ENCODE data around the gene COL12A1.

COL12A1 gene

DNA sequence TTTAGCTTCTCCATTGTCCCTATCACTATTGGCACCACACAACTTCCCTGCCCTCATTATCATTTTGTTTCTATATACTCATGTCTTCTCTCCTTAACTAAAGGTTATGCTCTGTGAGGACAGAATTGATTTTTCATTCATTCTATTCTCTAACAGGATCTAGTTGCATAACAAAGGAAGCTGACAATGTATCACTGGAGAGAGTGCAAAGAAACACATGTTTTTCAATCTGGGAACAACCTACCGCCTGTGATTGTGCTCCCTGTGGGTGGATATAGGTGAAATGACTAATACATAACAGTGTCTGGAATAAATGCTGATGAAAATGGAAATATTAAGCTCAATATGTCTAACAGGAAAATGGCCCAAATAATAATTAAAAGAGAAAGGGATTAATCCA is 56.6 kb downstream of the COL12A1 start:
- Histone ChIP-seq H3K36me3 (ENCODE audit: insufficient read depth, low read length) (no peaks in the 10 kb centered on the region), H3K4me3 (ENCODE audit: low read depth in 1 of 2, low read length in 2 of 2) (no peak overlapping the region), H3K79me2 (ENCODE audit: insufficient read depth, low read length) (no peaks in the 10 kb centered on the region), H2AFZ (ENCODE audit: low read depth, low read length) (no peak overlapping the region), H4K20me1 (ENCODE audit: insufficient read depth, low read length) (no peaks in the 10 kb centered on the region), H3K27me3 (ENCODE audit: insufficient read depth, low read length, poor library complexity) (no peaks in the 10 kb centered on the region), H3K9ac (ENCODE audit: low read depth, low read length) (no peak overlapping the region), H3K4me1 (ENCODE audit: insufficient read depth, low read length) (no peaks in the 10 kb centered on the region), H3K9me3 (ENCODE audit: insufficient read depth, low read length, severe bottlenecking) (no peaks in the 10 kb centered on the region), H3K4me2 (ENCODE audit: insufficient read depth, low read length) (no peak overlapping the region), H3K27ac (ENCODE audit: low read length) (no peak overlapping the region)
- ATAC-seq (ENCODE audit: insufficient read depth, low read depth) (no peak), DNase-seq (no peak)
- TF ChIP-seq, protein P1, sequence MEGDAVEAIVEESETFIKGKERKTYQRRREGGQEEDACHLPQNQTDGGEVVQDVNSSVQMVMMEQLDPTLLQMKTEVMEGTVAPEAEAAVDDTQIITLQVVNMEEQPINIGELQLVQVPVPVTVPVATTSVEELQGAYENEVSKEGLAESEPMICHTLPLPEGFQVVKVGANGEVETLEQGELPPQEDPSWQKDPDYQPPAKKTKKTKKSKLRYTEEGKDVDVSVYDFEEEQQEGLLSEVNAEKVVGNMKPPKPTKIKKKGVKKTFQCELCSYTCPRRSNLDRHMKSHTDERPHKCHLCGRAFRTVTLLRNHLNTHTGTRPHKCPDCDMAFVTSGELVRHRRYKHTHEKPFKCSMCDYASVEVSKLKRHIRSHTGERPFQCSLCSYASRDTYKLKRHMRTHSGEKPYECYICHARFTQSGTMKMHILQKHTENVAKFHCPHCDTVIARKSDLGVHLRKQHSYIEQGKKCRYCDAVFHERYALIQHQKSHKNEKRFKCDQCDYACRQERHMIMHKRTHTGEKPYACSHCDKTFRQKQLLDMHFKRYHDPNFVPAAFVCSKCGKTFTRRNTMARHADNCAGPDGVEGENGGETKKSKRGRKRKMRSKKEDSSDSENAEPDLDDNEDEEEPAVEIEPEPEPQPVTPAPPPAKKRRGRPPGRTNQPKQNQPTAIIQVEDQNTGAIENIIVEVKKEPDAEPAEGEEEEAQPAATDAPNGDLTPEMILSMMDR (IDR thresholded peaks at IDR 0.05; ENCODE audit: borderline replicate concordance, extremely low read depth, low read length, poor library complexity, severe bottlenecking), result no peak
- TF ChIP-seq EZH2 (IDR thresholded peaks at IDR 0.05; ENCODE audit: borderline replicate concordance, low read depth, low read length, severe bottlenecking), result no peak

DNA sequence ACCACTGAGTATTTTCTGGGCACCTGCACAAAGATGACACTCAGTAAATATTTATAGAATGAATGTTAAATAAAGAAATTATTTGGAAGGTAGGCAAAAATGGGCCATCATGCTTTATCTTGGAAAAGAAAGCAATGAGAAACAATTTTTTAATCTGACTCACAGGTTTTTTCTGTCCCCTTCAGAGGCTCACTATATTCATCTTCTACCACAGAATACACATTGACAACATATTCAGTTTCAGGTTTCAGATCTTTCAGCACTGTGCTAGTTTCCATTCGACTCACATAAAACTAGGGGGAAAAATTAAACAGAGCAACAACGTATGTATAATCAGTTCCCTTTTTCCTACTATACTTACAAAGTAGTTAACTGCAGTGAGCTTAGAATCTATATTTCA is 58.3 kb downstream of the COL12A1 start:
- Histone ChIP-seq H3K9ac (ENCODE audit: low read depth, low read length) (no peak overlapping the region), H3K9me3 (ENCODE audit: insufficient read depth, low read length, severe bottlenecking) (no peaks in the 10 kb centered on the region), H3K4me1 (ENCODE audit: insufficient read depth, low read length) (no peaks in the 10 kb centered on the region), H2AFZ (ENCODE audit: low read depth, low read length) (no peak overlapping the region), H3K4me3 (ENCODE audit: low read depth in 1 of 2, low read length in 2 of 2) (no peak overlapping the region), H3K27ac (ENCODE audit: low read length) (no peak overlapping the region), H4K20me1 (ENCODE audit: insufficient read depth, low read length) (no peaks in the 10 kb centered on the region), H3K4me2 (ENCODE audit: insufficient read depth, low read length) (no peak overlapping the region), H3K27me3 (ENCODE audit: insufficient read depth, low read length, poor library complexity) (no peaks in the 10 kb centered on the region), H3K79me2 (ENCODE audit: insufficient read depth, low read length) (no peaks in the 10 kb centered on the region), H3K36me3 (ENCODE audit: insufficient read depth, low read length) (no peaks in the 10 kb centered on the region)
- ATAC-seq (ENCODE audit: insufficient read depth, low read depth) (no peak), DNase-seq (no peak)
- no peak for TF ChIP-seq EZH2 (IDR thresholded peaks at IDR 0.05; ENCODE audit: borderline replicate concordance, low read depth, low read length, severe bottlenecking)
- TF ChIP-seq, protein P1 (IDR thresholded peaks at IDR 0.05; ENCODE audit: borderline replicate concordance, extremely low read depth, low read length, poor library complexity, severe bottlenecking), result no peak

DNA sequence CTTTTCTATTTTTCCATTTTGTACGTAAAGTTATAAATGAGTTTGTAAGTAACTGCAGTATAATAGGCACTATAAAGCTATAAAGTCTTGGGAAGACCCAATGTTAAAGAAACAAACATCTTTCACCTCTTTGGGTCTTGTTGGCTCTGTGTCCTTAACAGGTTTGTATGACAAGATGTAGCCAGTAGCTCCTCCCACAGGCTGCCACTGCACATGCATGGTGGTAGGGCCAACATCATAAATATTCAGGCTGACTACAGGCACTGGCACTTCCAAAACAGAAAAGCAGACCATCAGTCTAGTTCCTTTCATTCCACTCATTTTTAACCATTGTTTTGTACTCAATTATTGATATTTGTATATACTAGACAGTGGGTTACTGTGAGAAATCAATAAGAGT is 59.9 kb downstream of the COL12A1 start:
- no peaks in the 10 kb centered on the region for H4K20me1 ChIP-seq (ENCODE audit: insufficient read depth, low read length)
- H3K4me2 ChIP-seq (ENCODE audit: insufficient read depth, low read length), result no peak overlapping the region
- no peaks in the 10 kb centered on the region for H3K4me1 ChIP-seq (ENCODE audit: insufficient read depth, low read length)
- H3K4me3 ChIP-seq (ENCODE audit: low read depth in 1 of 2, low read length in 2 of 2), result no peak overlapping the region
- H3K79me2 ChIP-seq (ENCODE audit: insufficient read depth, low read length), result no peaks in the 10 kb centered on the region
- no peaks in the 10 kb centered on the region for H3K36me3 ChIP-seq (ENCODE audit: insufficient read depth, low read length)
- H3K9me3 ChIP-seq (ENCODE audit: insufficient read depth, low read length, severe bottlenecking), result no peaks in the 10 kb centered on the region
- no peaks in the 10 kb centered on the region for H3K27me3 ChIP-seq (ENCODE audit: insufficient read depth, low read length, poor library complexity)
- H3K9ac ChIP-seq (ENCODE audit: low read depth, low read length), result no peak overlapping the region
- DNase-seq (no peak), ATAC-seq (ENCODE audit: insufficient read depth, low read depth) (no peak)
- no peak overlapping the region for H2AFZ ChIP-seq (ENCODE audit: low read depth, low read length)
- TF ChIP-seq EZH2 (IDR thresholded peaks at IDR 0.05; ENCODE audit: borderline replicate concordance, low read depth, low read length, severe bottlenecking), result no peak
- H3K27ac ChIP-seq (ENCODE audit: low read length), result no peak overlapping the region

DNA sequence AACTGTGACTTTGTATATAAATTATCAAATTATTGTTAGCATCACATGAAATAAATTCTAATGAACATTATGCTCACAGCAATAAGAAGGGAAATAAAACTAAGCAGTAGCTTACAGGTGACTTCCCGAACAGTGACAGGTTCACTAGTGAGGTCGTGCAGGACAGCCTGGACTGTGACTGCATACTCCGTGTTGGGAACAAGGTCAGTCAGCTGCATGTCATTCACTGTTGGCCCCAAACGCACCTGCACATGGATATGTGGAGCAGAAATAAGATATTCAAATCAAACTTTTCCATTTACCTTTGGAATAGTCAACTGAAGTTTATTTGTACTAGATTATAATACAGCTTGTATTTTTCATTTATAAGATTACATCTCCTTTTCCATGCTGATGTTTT is 60.6 kb downstream of the COL12A1 start:
- Histone ChIP-seq H2AFZ (ENCODE audit: low read depth, low read length) (no peak overlapping the region), H3K36me3 (ENCODE audit: insufficient read depth, low read length) (no peaks in the 10 kb centered on the region), H3K27me3 (ENCODE audit: insufficient read depth, low read length, poor library complexity) (no peaks in the 10 kb centered on the region), H3K9me3 (ENCODE audit: insufficient read depth, low read length, severe bottlenecking) (no peaks in the 10 kb centered on the region), H3K9ac (ENCODE audit: low read depth, low read length) (no peak overlapping the region), H4K20me1 (ENCODE audit: insufficient read depth, low read length) (no peaks in the 10 kb centered on the region), H3K4me2 (ENCODE audit: insufficient read depth, low read length) (no peak overlapping the region), H3K4me3 (ENCODE audit: low read depth in 1 of 2, low read length in 2 of 2) (no peak overlapping the region), H3K27ac (ENCODE audit: low read length) (no peak overlapping the region), H3K79me2 (ENCODE audit: insufficient read depth, low read length) (no peaks in the 10 kb centered on the region), H3K4me1 (ENCODE audit: insufficient read depth, low read length) (no peaks in the 10 kb centered on the region)
- DNase-seq (no peak), ATAC-seq (ENCODE audit: insufficient read depth, low read depth) (no peak)
- TF ChIP-seq, protein P1 (IDR thresholded peaks at IDR 0.05; ENCODE audit: borderline replicate concordance, extremely low read depth, low read length, poor library complexity, severe bottlenecking), result no peak
- TF ChIP-seq EZH2 (IDR thresholded peaks at IDR 0.05; ENCODE audit: borderline replicate concordance, low read depth, low read length, severe bottlenecking), result no peak
